SKM-1 treated with dmso at 0.1 percent for 144 hours (cell line): ENCODE data around the gene OSBP2.
"Not testable (repeated sequence)": the region's sequence is repeated elsewhere in the genome, so short reads cannot be mapped to it uniquely, and the experiment has no call there.

ENCODE experiments used
- DNase-seq: peaks from one replicate; lab custom pipeline; 2025; ENCODE audit not compliant: unreplicated experiment; lab: John Stamatoyannopoulos, UW

OSBP2 gene

GRCh38 chr22:30675436-30675835 lies 19.2 kb upstream of the OSBP2 start:
- no peak for DNase-seq

GRCh38 chr22:30676565-30676964 lies 18.1 kb upstream of the OSBP2 start:
- not testable (repeated sequence) for DNase-seq

- not testable (repeated sequence) for DNase-seq
Observed at GRCh38 chr22:30679895-30680690, 14.6 kb upstream of the OSBP2 start.

GRCh38 chr22:30680991-30681770 lies 13.5 kb upstream of the OSBP2 start:
- peak; percentile 14 for DNase-seq

- no peak for DNase-seq
Observed at GRCh38 chr22:30681831-30682230, 12.8 kb upstream of the OSBP2 start.

GRCh38 chr22:30685178-30685577 lies 9.5 kb upstream of the OSBP2 start:
- DNase-seq, result no peak

- no peak for DNase-seq
Observed at GRCh38 chr22:30687358-30687757, 7.3 kb upstream of the OSBP2 start.

GRCh38 chr22:30689622-30690021 lies 5.1 kb upstream of the OSBP2 start:
- no peak for DNase-seq

- DNase-seq, result no peak
Observed at GRCh38 chr22:30691204-30691603, 3.5 kb upstream of the OSBP2 start.

GRCh38 chr22:30694171-30694639 lies 469 bp upstream of the OSBP2 start:
- peak; percentile 25 for DNase-seq

GRCh38 chr22:30695351-30695851 lies 727 bp downstream of the OSBP2 start:
- DNase-seq, result no peak

GRCh38 chr22:30695871-30696655 lies 1.4 kb downstream of the OSBP2 start:
- DNase-seq, result no peak

- DNase-seq, result no peak
Observed at GRCh38 chr22:30697975-30698374, 3.3 kb downstream of the OSBP2 start.

GRCh38 chr22:30701872-30702271 lies 7.2 kb downstream of the OSBP2 start:
- no peak for DNase-seq

- DNase-seq, result no peak
Observed at GRCh38 chr22:30702856-30703255, 8.2 kb downstream of the OSBP2 start.

- DNase-seq, result no peak
Observed at GRCh38 chr22:30704978-30705377, 10.3 kb downstream of the OSBP2 start.

GRCh38 chr22:30705710-30706651 lies 11.3 kb downstream of the OSBP2 start:
- peak; percentile 29 for DNase-seq

- DNase-seq, result not testable (repeated sequence)
Observed at GRCh38 chr22:30709980-30710379, 15.3 kb downstream of the OSBP2 start.

- DNase-seq, result no peak
Observed at GRCh38 chr22:30712094-30712493, 17.4 kb downstream of the OSBP2 start.

GRCh38 chr22:30714062-30714461 lies 19.4 kb downstream of the OSBP2 start:
- DNase-seq, result no peak
